Glomerular visceral epithelial cell (primary cell): Measurements from ENCODE around the gene CDC34.

Source experiments
- DNase-seq: peaks from one replicate; pipeline ENCODE4 v3.0.0-alpha.2; 2016; ENCODE audit errors: extremely low spot score

Gene CDC34

GRCh38 chr19:519449-519865 is 12.1 kb upstream of the CDC34 start:
- no peak for DNase-seq

GRCh38 chr19:522726-523125 is 8.8 kb upstream of the CDC34 start:
- DNase-seq = no peak

- DNase-seq = no peak
Observed at GRCh38 chr19:524062-524674, 7.4 kb upstream of the CDC34 start.

- no peak for DNase-seq
Observed at GRCh38 chr19:525029-525428, 6.5 kb upstream of the CDC34 start.

GRCh38 chr19:525857-526419 is 5.6 kb upstream of the CDC34 start:
- DNase-seq = no peak

- DNase-seq = no peak
Observed at GRCh38 chr19:530134-531008, 1.2 kb upstream of the CDC34 start.

- DNase-seq = peak; percentile 92
Observed at GRCh38 chr19:531009-531752, 379 bp upstream of the CDC34 start.

- DNase-seq = peak; percentile 64
Observed at GRCh38 chr19:532561-533363, 1.2 kb downstream of the CDC34 start.

- no peak for DNase-seq
Observed at GRCh38 chr19:533364-534058, 2.0 kb downstream of the CDC34 start.

- DNase-seq = no peak
Observed at GRCh38 chr19:534088-534487, 2.5 kb downstream of the CDC34 start.

GRCh38 chr19:535017-535835 is 3.7 kb downstream of the CDC34 start:
- peak; percentile 64 for DNase-seq

GRCh38 chr19:536031-536880 is 4.7 kb downstream of the CDC34 start:
- no peak for DNase-seq

- no peak for DNase-seq
Observed at GRCh38 chr19:536881-537404, 5.4 kb downstream of the CDC34 start.

GRCh38 chr19:538641-539428 is 7.3 kb downstream of the CDC34 start:
- DNase-seq = no peak

GRCh38 chr19:539429-540030 is 8.0 kb downstream of the CDC34 start:
- DNase-seq = no peak

GRCh38 chr19:540867-541637 is 9.5 kb downstream of the CDC34 start:
- DNase-seq = no peak

GRCh38 chr19:541699-542098 is 10.1 kb downstream of the CDC34 start:
- DNase-seq = no peak
